Ovary (tissue), 9 donors: ENCODE measurements around the gene OGA. TPM values are rescaled to one million over a fixed set of nuclear protein-coding genes. Genes with fewer than 3 reads are reported as not detected.

Source experiments
- DNase-seq, 5 donors: peaks; one replicate each; pipeline ENCODE4 v3.0.0-alpha.2; 2019 to 2020
- H3K27ac ChIP-seq, 2 donors: fragments of 200-600 bp; one replicate each; pipeline versions ENCODE4 v1.5.1 to v1.8.0; 2019 to 2022
- H3K27me3 ChIP-seq: fragments of 200-600 bp; one replicate; pipeline ENCODE4 v1.8.0; 2022
- H3K36me3 ChIP-seq: fragments of 200-600 bp; sonication (generic); one replicate; pipeline ENCODE4 v1.5.1; 2019
- H3K4me1 ChIP-seq: one replicate; pipeline ENCODE4 v1.8.1; 2013; ENCODE audit warnings: mild to moderate bottlenecking, moderate library complexity; ENCODE audit not compliant: insufficient read depth
- H3K4me3 ChIP-seq: fragments of 200-600 bp; sonication (generic); one replicate; pipeline ENCODE4 v1.5.1; 2017
- H3K9me3 ChIP-seq, 2 donors: fragments of 200-600 bp in 1 of 2; sonication (generic) in 1 of 2; one replicate each; pipeline versions ENCODE4 v1.5.1 to v1.8.1; 2013 to 2019; ENCODE audit warnings: mild to moderate bottlenecking in 1 of 2, moderate library complexity in 1 of 2
- CTCF ChIP-seq, 3 donors: fragments of 450-650 bp in 2 of 3; fragments of 200-600 bp in 1 of 3; IDR thresholded peaks; one replicate each; pipeline versions ENCODE4 v1.5.1 to v1.8.0; 2016 to 2022; ENCODE audit warnings: antibody characterized with exemption in 3 of 3, mild to moderate bottlenecking in 1 of 3
- EP300 ChIP-seq: sonication (generic); formaldehyde crosslinking; IDR thresholded peaks from one replicate; pipeline ENCODE4 v1.6.1; 2017; ENCODE audit warnings: antibody characterized with exemption
- POLR2A ChIP-seq: fragments of 450-650 bp; IDR thresholded peaks from one replicate; pipeline ENCODE4 v1.6.1; 2017; ENCODE audit warnings: antibody characterized with exemption, mild to moderate bottlenecking, moderate library complexity
- WGBS, 3 donors: extraction: QIAGEN DNeasy Blood & Tissue Kit in 1 of 3; methylation state at CpG; one replicate each; pipeline versions ENCODE4 v1.1.5 to v1.1.7; 2013 to 2017; 5-methylcytosine and 5-hydroxymethylcytosine counted together
- intact Hi-C, 4 donors: fragments of 100-400 bp; cut with DNase I; formaldehyde crosslinking; loops; one replicate each; pipeline versions ENCODE4 v1.11.0 to v1.15.1; 2022 to 2023
- polyA plus RNA-seq, 2 donors: library from polyadenylated mRNA; stranded (reverse); fragments of 200-250 nt in 1 of 2; fragments of 350-450 nt in 1 of 2; fragmentation: Illumina TruSeq in 1 of 2; extraction: RNeasy Lipid Tissue Mini Kit (QIAGEN cat#74804) in 1 of 2; gene quantifications; one replicate each; pipeline ENCODE4 v1.2.3, GENCODE V29; 2013 to 2014
- total RNA-seq, 7 donors: library from RNA; depleted of rRNA in 2 of 7; stranded (reverse); fragments of >200 nt in 2 of 7; fragmentation: NEBNext Ultra II Directional in 3 of 7; extraction: Animal tissue kit (Norgen Biotek cat#: 25700) in 3 of 7; gene quantifications; one replicate each; pipeline versions ENCODE4 v1.1.0 to v1.2.4, GENCODE V29; 2016 to 2023
- donor health status: DM: no; HTN: no; CAD: no; lungs with moderate emphysema.
- donor health status: DM: no; HTN: no; CAD: no.
- donor health status: Bipolar disorder and iron deficiency.
- donor health status: DM: yes; HTN: yes; CAD: no.
- donor health status: DM: no; HTN: no; CAD: no.
- donor health status: DM: yes; HTN: yes; CAD: no.

The OGA gene
- total and polyA plus RNA-seq, 9 donors = 58.9 to 134 (median 102) TPM

- TF ChIP-seq CTCF (IDR thresholded peaks at IDR 0.05) (no peak), EP300 (no peak), POLR2A (no peak)
- H3K9me3 ChIP-seq = no peaks in the 10 kb centered on the region
- no peak overlapping the region for H3K27ac ChIP-seq
- DNase-seq = no peak
- no peaks in the 10 kb centered on the region for H3K36me3 ChIP-seq
- no peak overlapping the region for H3K4me3 ChIP-seq
- 32 to 45% (median 42%) methylated on average over 6 of the region's 6 CpGs for WGBS, 3 donors
- intact Hi-C loops = no loop called here
- H3K4me1 ChIP-seq = no peaks in the 10 kb centered on the region
- no peaks in the 10 kb centered on the region for H3K27me3 ChIP-seq
These were observed 50.7 kb downstream of the OGA start for GRCh38 chr10:101767600-101767945.

- H3K9me3 ChIP-seq = no peaks in the 10 kb centered on the region
- no peak for DNase-seq
- 62 to 69% (median 64%) methylated on average over 12 of the region's 12 CpGs for WGBS, 3 donors
- TF ChIP-seq CTCF (IDR thresholded peaks at IDR 0.05) (no peak), EP300 (no peak), POLR2A (no peak)
- H3K36me3 ChIP-seq = no peaks in the 10 kb centered on the region
- H3K27me3 ChIP-seq = no peaks in the 10 kb centered on the region
- intact Hi-C loops = no loop called here
- no peak overlapping the region for H3K27ac ChIP-seq
- no peak overlapping the region for H3K4me3 ChIP-seq
- no peaks in the 10 kb centered on the region for H3K4me1 ChIP-seq
These were observed 51.3 kb downstream of the OGA start for GRCh38 chr10:101766753-101767599.

GRCh38 chr10:101766306-101766705 is 51.9 kb downstream of the OGA start:
- no peak for DNase-seq
- Histone ChIP-seq H3K36me3 (no peaks in the 10 kb centered on the region), H3K9me3 (no peaks in the 10 kb centered on the region), H3K4me1 (no peaks in the 10 kb centered on the region), H3K4me3 (no peak overlapping the region), H3K27me3 (no peaks in the 10 kb centered on the region), H3K27ac (no peak overlapping the region)
- intact Hi-C loops = no loop called here
- whole genome bisulfite sequencing, 3 donors = 68 to 88% (median 72%) methylated on average over 6 of the region's 6 CpGs
- TF ChIP-seq EP300 (no peak), POLR2A (no peak), CTCF (IDR thresholded peaks at IDR 0.05) (no peak)

GRCh38 chr10:101763141-101763846 is 55.0 kb downstream of the OGA start:
- H3K9me3 ChIP-seq = no peaks in the 10 kb centered on the region
- DNase-seq = no peak
- 74 to 78% (median 78%) methylated on average over 10 of the region's 10 CpGs for whole genome bisulfite sequencing, 3 donors
- no peaks in the 10 kb centered on the region for H3K27me3 ChIP-seq
- intact Hi-C loops = no loop called here
- TF ChIP-seq CTCF (IDR thresholded peaks at IDR 0.05) = no peak
- no peak for TF ChIP-seq EP300
- no peak for TF ChIP-seq POLR2A
- no peak overlapping the region for H3K27ac ChIP-seq
- no peak overlapping the region for H3K4me3 ChIP-seq
- no peaks in the 10 kb centered on the region for H3K36me3 ChIP-seq
- no peaks in the 10 kb centered on the region for H3K4me1 ChIP-seq
